ENCODE measurements around the gene FCRL3. TPM values are rescaled to one million over a fixed set of nuclear protein-coding genes. Genes with fewer than 3 reads are reported as not detected.

The FCRL3 gene
- total and polyA plus RNA-seq, 8 donors: 0.17 to 0.84 (median 0.53) TPM

DNA sequence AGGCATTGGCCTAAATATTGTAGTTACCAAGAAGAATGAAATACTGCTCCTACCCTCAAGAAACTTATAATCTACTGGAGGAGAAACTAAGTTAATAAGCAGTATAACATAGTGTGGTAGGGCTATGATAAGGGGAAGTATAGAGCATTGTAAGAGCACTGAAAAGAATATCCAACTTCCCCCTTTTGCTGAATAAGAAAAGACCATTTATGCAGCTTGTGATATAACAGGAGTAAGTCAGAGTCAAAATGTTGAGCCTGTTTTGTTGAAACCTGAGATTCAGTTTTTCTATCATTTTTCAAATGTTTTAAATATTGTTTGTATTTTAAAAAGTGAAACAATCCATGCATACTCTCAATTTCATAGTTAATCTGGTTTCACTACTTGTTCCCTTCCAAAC lies 54.4 kb downstream of the FCRL3 start:
- TF ChIP-seq, protein P1, sequence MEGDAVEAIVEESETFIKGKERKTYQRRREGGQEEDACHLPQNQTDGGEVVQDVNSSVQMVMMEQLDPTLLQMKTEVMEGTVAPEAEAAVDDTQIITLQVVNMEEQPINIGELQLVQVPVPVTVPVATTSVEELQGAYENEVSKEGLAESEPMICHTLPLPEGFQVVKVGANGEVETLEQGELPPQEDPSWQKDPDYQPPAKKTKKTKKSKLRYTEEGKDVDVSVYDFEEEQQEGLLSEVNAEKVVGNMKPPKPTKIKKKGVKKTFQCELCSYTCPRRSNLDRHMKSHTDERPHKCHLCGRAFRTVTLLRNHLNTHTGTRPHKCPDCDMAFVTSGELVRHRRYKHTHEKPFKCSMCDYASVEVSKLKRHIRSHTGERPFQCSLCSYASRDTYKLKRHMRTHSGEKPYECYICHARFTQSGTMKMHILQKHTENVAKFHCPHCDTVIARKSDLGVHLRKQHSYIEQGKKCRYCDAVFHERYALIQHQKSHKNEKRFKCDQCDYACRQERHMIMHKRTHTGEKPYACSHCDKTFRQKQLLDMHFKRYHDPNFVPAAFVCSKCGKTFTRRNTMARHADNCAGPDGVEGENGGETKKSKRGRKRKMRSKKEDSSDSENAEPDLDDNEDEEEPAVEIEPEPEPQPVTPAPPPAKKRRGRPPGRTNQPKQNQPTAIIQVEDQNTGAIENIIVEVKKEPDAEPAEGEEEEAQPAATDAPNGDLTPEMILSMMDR (IDR thresholded peaks at IDR 0.05): no peak
- H3K4me1 ChIP-seq: no peaks in the 10 kb centered on the region
- ATAC-seq: no peak
- intact Hi-C loops (cut with DNase I): no loop called here
- H3K27ac ChIP-seq: no peak overlapping the region
- no peaks in the 10 kb centered on the region for H3K36me3 ChIP-seq
- peaks cover 0 to 15% of the 10 kb centered on the region in 2 donors for H3K27me3 ChIP-seq
- H3K9me3 ChIP-seq: no peaks in the 10 kb centered on the region
- no peak overlapping the region for H3K4me3 ChIP-seq
- no peak for DNase-seq

DNA sequence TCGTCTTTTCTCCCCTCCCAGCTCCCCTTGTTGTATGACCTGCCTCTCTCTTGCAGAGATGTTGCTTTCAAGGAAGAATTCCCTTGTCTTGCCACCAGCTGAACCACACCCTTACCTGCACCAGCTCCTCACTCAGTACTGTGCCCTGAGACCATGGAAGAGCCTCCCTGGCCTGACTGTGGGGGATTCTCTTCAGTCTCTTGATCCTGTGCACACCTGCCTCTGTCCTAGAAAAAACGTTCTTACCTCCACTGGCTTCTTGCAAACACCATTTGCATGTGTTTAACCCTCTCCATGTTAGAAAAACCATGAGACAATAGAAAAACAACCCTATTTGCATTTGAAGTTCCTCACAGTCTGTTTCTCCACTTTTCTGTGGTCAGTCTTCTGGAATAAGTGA lies 59.4 kb downstream of the FCRL3 start:
- Histone ChIP-seq H3K4me3 (no peak overlapping the region), H3K27ac (no peak overlapping the region), H3K4me1 (no peaks in the 10 kb centered on the region), H3K27me3 (peaks cover 0 to 9% of the 10 kb centered on the region in 2 donors), H3K36me3 (no peaks in the 10 kb centered on the region), H3K9me3 (no peaks in the 10 kb centered on the region)
- TF ChIP-seq, protein P1 (IDR thresholded peaks at IDR 0.05): no peak
- DNase-seq (no peak), ATAC-seq (no peak)
- intact Hi-C loops (cut with DNase I): no loop called here

DNA sequence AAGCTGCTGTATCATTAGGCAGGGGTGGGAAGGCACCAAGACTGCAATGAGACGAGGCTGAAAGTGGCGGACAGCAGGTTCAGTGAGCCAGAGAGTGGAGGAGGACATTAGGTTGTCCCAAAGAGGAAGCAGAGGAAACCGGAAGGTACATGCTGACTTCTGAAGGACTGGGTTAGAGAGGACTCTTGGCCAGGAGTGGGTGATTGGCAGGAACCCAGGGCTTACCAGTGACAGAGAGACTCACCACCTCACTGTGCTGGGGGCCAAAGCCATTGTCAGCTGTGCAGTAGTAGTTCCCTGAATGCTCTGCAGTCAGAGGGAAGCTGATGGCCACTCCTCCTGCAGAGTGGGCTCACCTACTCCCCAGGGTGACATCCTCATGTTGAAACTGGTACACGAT lies 60.8 kb downstream of the FCRL3 start:
- DNase-seq (no peak), ATAC-seq (peak; percentile 35)
- Histone ChIP-seq H3K9me3 (no peaks in the 10 kb centered on the region), H3K4me3 (no peak overlapping the region), H3K36me3 (no peaks in the 10 kb centered on the region), H3K27me3 (peaks cover 0 to 9% of the 10 kb centered on the region in 2 donors), H3K27ac (no peak overlapping the region), H3K4me1 (no peaks in the 10 kb centered on the region)
- intact Hi-C loops (cut with DNase I): no loop called here
- TF ChIP-seq, protein P1 (IDR thresholded peaks at IDR 0.05): no peak

DNA sequence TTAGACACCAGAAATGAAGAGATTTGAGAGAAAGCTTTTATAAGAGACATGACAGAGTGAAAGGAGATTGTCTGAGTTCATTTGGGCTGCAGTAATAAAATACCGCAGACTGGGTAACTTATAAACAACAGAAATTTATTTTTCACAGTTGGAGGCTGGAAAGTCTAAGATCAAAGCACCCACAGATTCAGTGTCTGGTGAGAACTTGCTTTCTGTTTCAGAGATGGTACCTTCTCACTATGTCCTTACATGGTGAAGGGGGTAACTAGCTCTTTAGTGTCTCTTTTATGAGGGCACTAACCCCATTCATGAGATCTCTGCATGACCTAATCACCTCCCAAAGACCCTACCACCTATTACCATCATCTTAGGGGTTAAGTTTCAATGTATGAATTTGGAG lies 71.8 kb downstream of the FCRL3 start:
- TF ChIP-seq, protein P1 (IDR thresholded peaks at IDR 0.05): no peak
- ATAC-seq: no peak
- intact Hi-C loops (cut with DNase I): no loop called here
- Histone ChIP-seq H3K4me1 (no peaks in the 10 kb centered on the region), H3K4me3 (no peak overlapping the region), H3K27ac (no peak overlapping the region), H3K9me3 (no peaks in the 10 kb centered on the region), H3K27me3 (peaks cover 0 to 30% of the 10 kb centered on the region in 2 donors), H3K36me3 (no peaks in the 10 kb centered on the region)
- no peak for DNase-seq

Other genes starting within 250 kb of the FCRL3 start
- 1 to 10 TPM; 1.1 to 1.5 TPM for gene FCRL5, start 148.3 kb downstream of the FCRL3 start, total RNA-seq
- under 1 TPM in 5 of 6 donors, not detected in 1; 0.08 to 0.24 (median 0.10) TPM for gene FCRL5, start 148.3 kb downstream of the FCRL3 start, polyA plus RNA-seq (ENCODE audit: insufficient read length in 6 of 6)
- not detected for gene FCRL4, start 102.7 kb downstream of the FCRL3 start, total RNA-seq
- gene FCRL4, start 102.7 kb downstream of the FCRL3 start, polyA plus RNA-seq (ENCODE audit: insufficient read length in 6 of 6): not detected
- gene FCRL2, start 76.4 kb upstream of the FCRL3 start, total RNA-seq: under 1 TPM; 0.26 to 0.99 TPM
- under 1 TPM in 4 of 6 donors, not detected in 2; 0.08 to 0.15 (median 0.13) TPM for gene FCRL2, start 76.4 kb upstream of the FCRL3 start, polyA plus RNA-seq (ENCODE audit: insufficient read length in 6 of 6)
- 1 to 10 TPM in 1 of 2 donors, under 1 TPM in 1; 0.85 to 3.4 TPM for gene FCRL1, start 119.4 kb upstream of the FCRL3 start, total RNA-seq
- gene FCRL1, start 119.4 kb upstream of the FCRL3 start, polyA plus RNA-seq (ENCODE audit: insufficient read length in 6 of 6): under 1 TPM; 0.14 to 0.31 (median 0.19) TPM
- gene CD5L, start 141.0 kb upstream of the FCRL3 start, total RNA-seq: 1 to 10 TPM in 1 of 2 donors, under 1 TPM in 1; 0.64 to 2.2 TPM
- under 1 TPM in 1 of 6 donors, not detected in 5; 0.23 TPM for gene CD5L, start 141.0 kb upstream of the FCRL3 start, polyA plus RNA-seq (ENCODE audit: insufficient read length in 6 of 6)

Data from left lung (tissue), 10 donors.